Trophoblast cell (in vitro differentiated cells and primary cell): ENCODE data around the gene SPSB4.
A peak's percentile ranks its signal among the peaks of the same experiment; 100 is the strongest.

Experiments
- DNase-seq, 2 donors: peaks; one replicate each; pipeline ENCODE4 v3.0.0-alpha.2; 2016
- H2AFZ ChIP-seq: 2 replicates; pipeline ENCODE4 v1.6.1; 2013; ENCODE audit warnings: low read length, moderate library complexity, mild to moderate bottlenecking; ENCODE audit not compliant: insufficient read depth, poor library complexity
- H2AK5ac ChIP-seq: 2 replicates; pipeline ENCODE4 v1.6.1; 2013; ENCODE audit warnings: mild to moderate bottlenecking, low read length
- H2BK120ac ChIP-seq: 2 replicates; pipeline ENCODE4 v1.6.1; 2013; ENCODE audit warnings: low read length, mild to moderate bottlenecking, moderate library complexity; ENCODE audit not compliant: insufficient read depth, poor library complexity
- H2BK12ac ChIP-seq: 2 replicates; pipeline ENCODE4 v1.6.1; 2013; ENCODE audit warnings: mild to moderate bottlenecking, low read length, moderate library complexity
- H2BK5ac ChIP-seq: 2 replicates; pipeline ENCODE4 v1.6.1; 2013; ENCODE audit warnings: low read length, low read depth, moderate library complexity, mild to moderate bottlenecking; ENCODE audit not compliant: poor library complexity
- H3K14ac ChIP-seq: 2 replicates; pipeline ENCODE4 v1.6.1; 2013; ENCODE audit warnings: mild to moderate bottlenecking, low read length
- H3K18ac ChIP-seq: 2 replicates; pipeline ENCODE4 v1.6.1; 2013; ENCODE audit warnings: mild to moderate bottlenecking, low read length
- H3K23ac ChIP-seq: 2 replicates; pipeline ENCODE4 v1.6.1; 2013; ENCODE audit warnings: low read length
- H3K27ac ChIP-seq: 2 replicates; pipeline ENCODE4 v1.5.1; 2013; ENCODE audit warnings: low read depth, mild to moderate bottlenecking, inconsistent platforms, low read length, moderate library complexity
- H3K27me3 ChIP-seq: 2 replicates; pipeline ENCODE4 v1.6.1; 2013; ENCODE audit warnings: inconsistent platforms, mild to moderate bottlenecking, low read length, moderate library complexity; ENCODE audit not compliant: insufficient read depth
- H3K36me3 ChIP-seq, 2 experiments: 1 replicate in 1 of 2; 2 replicates in 1 of 2; pipeline ENCODE4 v1.6.1; 2013; ENCODE audit warnings: low read length in 2 of 2, mild to moderate bottlenecking in 2 of 2, moderate library complexity in 1 of 2; ENCODE audit not compliant: insufficient read depth in 2 of 2, control insufficient read depth in 1 of 2
- H3K4ac ChIP-seq: 2 replicates; pipeline ENCODE4 v1.6.1; 2013; ENCODE audit warnings: low read depth, mild to moderate bottlenecking, low read length, moderate library complexity
- H3K4me1 ChIP-seq, 2 experiments: 1 replicate in 1 of 2; 2 replicates in 1 of 2; pipeline ENCODE4 v1.6.1; 2013; ENCODE audit warnings: low read length in 2 of 2, mild to moderate bottlenecking in 2 of 2, moderate library complexity in 1 of 2; ENCODE audit not compliant: insufficient read depth in 2 of 2, control insufficient read depth in 1 of 2
- H3K4me2 ChIP-seq: 2 replicates; pipeline ENCODE4 v1.6.1; 2013; ENCODE audit warnings: inconsistent platforms, mild to moderate bottlenecking, low read length, moderate library complexity
- H3K4me3 ChIP-seq: 2 replicates; pipeline ENCODE4 v1.5.1; 2013; ENCODE audit warnings: mild to moderate bottlenecking, low read depth, low read length, inconsistent platforms
- H3K79me1 ChIP-seq: one replicate; pipeline ENCODE4 v1.6.1; 2013; ENCODE audit warnings: low read length
- H3K79me2 ChIP-seq: 2 replicates; pipeline ENCODE4 v1.6.1; 2013; ENCODE audit warnings: low read length, mild to moderate bottlenecking; ENCODE audit not compliant: control insufficient read depth, insufficient read depth, poor library complexity
- H3K9ac ChIP-seq: 2 replicates; pipeline ENCODE4 v1.6.1; 2013; ENCODE audit warnings: mild to moderate bottlenecking, low read length
- H3K9me3 ChIP-seq: 2 replicates; pipeline ENCODE4 v1.6.1; 2013; ENCODE audit warnings: low read depth, mild to moderate bottlenecking, control low read depth, inconsistent platforms, low read length; ENCODE audit not compliant: insufficient read depth
- H4K12ac ChIP-seq: 2 replicates; pipeline ENCODE4 v1.6.1; 2013; ENCODE audit warnings: low read depth, mild to moderate bottlenecking, low read length, moderate library complexity
- H4K8ac ChIP-seq: 2 replicates; pipeline ENCODE4 v1.6.1; 2013; ENCODE audit warnings: low read depth, mild to moderate bottlenecking, low read length, moderate library complexity
- H4K91ac ChIP-seq: one replicate; pipeline ENCODE4 v1.6.1; 2013; ENCODE audit warnings: low read depth, mild to moderate bottlenecking, low read length, moderate library complexity
- WGBS: extraction: QIAGEN DNeasy Blood & Tissue Kit; methylation state at CpG from one replicate; pipeline ENCODE4 v1.1.7; 2013; ENCODE audit warnings: missing lambda C conversion rate; ENCODE audit not compliant: insufficient read length, insufficient coverage; ENCODE audit errors: extremely low coverage; 5-methylcytosine and 5-hydroxymethylcytosine counted together

SPSB4 gene

GRCh38 chr3:141077631-141078030 lies 26.5 kb downstream of the SPSB4 start:
- peak overlapping the region; percentile 26 for H4K8ac ChIP-seq
- peaks cover 0 to 5% of the 10 kb centered on the region in 2 experiments for H3K36me3 ChIP-seq
- no peak overlapping the region for H3K27ac ChIP-seq
- H3K18ac ChIP-seq, result peak overlapping the region; percentile 17
- peak overlapping the region; percentile 57 for H4K91ac ChIP-seq
- H2AK5ac ChIP-seq, result peak overlapping the region; percentile 38
- no peak for DNase-seq
- H2BK5ac ChIP-seq, result no peak overlapping the region
- H3K79me1 ChIP-seq, result peaks cover 27% of the 10 kb centered on the region
- no CpG with 5 or more reads among the region's 6 CpGs for WGBS
- H2BK12ac ChIP-seq, result peak overlapping the region; percentile 37
- H2BK120ac ChIP-seq, result peak overlapping the region; percentile 15
- no peak overlapping the region for H3K4me2 ChIP-seq
- peaks cover 18% of the 10 kb centered on the region for H3K79me2 ChIP-seq
- H3K4me3 ChIP-seq, result no peak overlapping the region
- H3K4ac ChIP-seq, result peak overlapping the region; percentile 18
- H2AFZ ChIP-seq, result no peak overlapping the region
- H3K14ac ChIP-seq, result peak overlapping the region; percentile 28
- no peak overlapping the region for H3K9ac ChIP-seq
- no peak overlapping the region for H3K23ac ChIP-seq
- H4K12ac ChIP-seq, result no peak overlapping the region
- H3K9me3 ChIP-seq, result no peaks in the 10 kb centered on the region
- no peaks in the 10 kb centered on the region for H3K27me3 ChIP-seq
- H3K4me1 ChIP-seq, result peaks cover 47 to 57% of the 10 kb centered on the region in 2 experiments

DNA sequence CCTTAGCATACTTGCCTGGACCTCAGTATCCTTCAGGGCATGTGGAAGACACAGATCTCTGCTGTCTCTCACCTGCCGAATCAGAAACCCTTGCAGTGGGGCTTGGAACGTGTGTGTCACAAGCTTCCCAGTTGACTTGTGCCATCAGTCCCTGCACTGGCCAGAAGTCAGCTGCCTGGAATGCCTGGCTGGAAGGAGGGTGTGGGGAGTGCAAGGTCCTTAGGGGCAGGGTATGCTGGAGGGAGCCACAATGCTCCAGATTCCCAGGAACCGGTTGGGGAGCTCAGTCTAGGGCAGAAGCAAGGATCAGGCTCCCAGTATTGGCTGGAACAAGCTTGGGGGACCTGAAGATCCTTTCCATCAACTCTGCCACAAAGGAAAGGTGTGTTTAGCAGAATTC lies 27.1 kb downstream of the SPSB4 start:
- Histone ChIP-seq H3K27me3 (no peaks in the 10 kb centered on the region), H3K4me2 (no peak overlapping the region), H4K91ac (peak overlapping the region; percentile 77), H3K4ac (peak overlapping the region; percentile 5), H3K79me2 (peaks cover 19% of the 10 kb centered on the region), H2AFZ (no peak overlapping the region), H2AK5ac (no peak overlapping the region), H3K27ac (peak overlapping the region; percentile 7), H4K12ac (no peak overlapping the region), H3K36me3 (peaks cover 0 to 5% of the 10 kb centered on the region in 2 experiments), H3K18ac (no peak overlapping the region), H3K79me1 (peaks cover 33% of the 10 kb centered on the region), H3K23ac (no peak overlapping the region), H3K14ac (no peak overlapping the region), H3K4me1 (peaks cover 52 to 62% of the 10 kb centered on the region in 2 experiments), H2BK12ac (no peak overlapping the region), H3K4me3 (no peak overlapping the region), H3K9me3 (no peaks in the 10 kb centered on the region), H4K8ac (no peak overlapping the region), H2BK120ac (no peak overlapping the region), H3K9ac (no peak overlapping the region), H2BK5ac (no peak overlapping the region)
- no CpG with 5 or more reads among the region's 3 CpGs for WGBS
- no peak for DNase-seq

DNA sequence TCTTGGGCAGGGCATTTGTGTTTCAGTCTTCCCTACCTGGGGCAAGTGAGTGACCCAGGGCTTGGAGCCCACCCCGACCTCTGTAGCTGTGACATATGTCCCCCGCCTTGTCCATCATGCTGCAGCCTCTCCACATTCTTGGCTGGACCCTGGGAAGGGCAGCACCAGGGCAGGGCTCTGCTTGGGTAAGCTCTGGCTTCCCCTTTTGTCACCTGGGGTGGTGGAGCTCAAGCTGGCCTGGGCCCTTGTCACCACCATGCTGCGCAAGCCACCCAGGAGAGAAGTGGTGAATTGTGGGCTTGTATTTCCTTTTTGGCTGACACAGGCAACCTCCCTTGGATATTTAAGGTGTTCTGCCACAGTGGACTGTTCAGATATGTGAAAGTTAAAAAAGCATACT lies 29.3 kb downstream of the SPSB4 start:
- Histone ChIP-seq H3K36me3 (peaks cover 0 to 2% of the 10 kb centered on the region in 2 experiments), H2AK5ac (peak overlapping the region; percentile 43), H3K9me3 (no peaks in the 10 kb centered on the region), H3K79me2 (peaks cover 25% of the 10 kb centered on the region), H4K12ac (no peak overlapping the region), H3K4ac (peak overlapping the region; percentile 16), H2BK5ac (peak overlapping the region; percentile 85), H4K8ac (no peak overlapping the region), H3K27ac (peak overlapping the region; percentile 85), H3K9ac (no peak overlapping the region), H3K18ac (peak overlapping the region; percentile 50), H3K23ac (no peak overlapping the region), H2BK120ac (peak overlapping the region; percentile 56), H2BK12ac (peak overlapping the region; percentile 63), H3K4me1 (peaks cover 68 to 76% of the 10 kb centered on the region in 2 experiments), H2AFZ (no peak overlapping the region), H4K91ac (peak overlapping the region; percentile 88), H3K14ac (peak overlapping the region; percentile 51), H3K4me3 (no peak overlapping the region), H3K27me3 (no peaks in the 10 kb centered on the region), H3K79me1 (peaks cover 49% of the 10 kb centered on the region), H3K4me2 (no peak overlapping the region)
- no CpG with 5 or more reads among the region's 3 CpGs for WGBS
- no peak for DNase-seq

DNA sequence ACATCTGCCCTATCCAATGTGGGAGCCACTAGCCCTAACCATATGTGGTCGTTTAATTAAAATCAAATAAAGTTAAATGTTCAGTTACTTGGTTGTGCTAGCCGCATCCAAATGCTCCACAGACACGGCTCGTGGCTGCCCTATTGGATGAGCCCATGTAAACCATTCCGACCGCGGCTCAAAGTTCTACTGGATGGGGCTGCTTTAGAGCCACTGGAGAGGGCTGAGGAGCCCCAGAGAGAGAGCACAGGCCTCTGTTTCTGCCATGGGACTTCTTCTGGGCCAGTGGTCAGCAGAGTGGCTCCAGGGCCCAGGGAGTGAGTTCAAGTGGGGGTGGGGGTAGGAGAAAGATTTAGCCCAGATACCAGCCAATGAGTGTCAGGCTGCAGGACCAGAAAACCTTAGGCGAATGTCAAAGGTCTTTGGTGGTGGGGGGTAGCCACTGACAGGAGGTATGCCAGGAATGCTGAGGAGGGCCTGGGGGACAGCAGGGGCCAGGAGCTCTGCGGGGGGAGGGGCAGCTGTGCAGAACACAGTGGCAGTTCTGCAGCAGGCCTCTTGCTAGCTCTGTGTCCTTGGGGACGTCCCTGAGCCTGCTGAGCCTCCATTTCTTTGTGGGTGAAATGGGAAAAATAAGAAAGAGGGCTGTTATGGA lies 30.1 kb downstream of the SPSB4 start:
- H2AK5ac ChIP-seq, result peak overlapping the region; percentile 43
- peak overlapping the region; percentile 88 for H4K91ac ChIP-seq
- peak overlapping the region; percentile 85 for H2BK5ac ChIP-seq
- H2AFZ ChIP-seq, result no peak overlapping the region
- no peaks in the 10 kb centered on the region for H3K9me3 ChIP-seq
- peak overlapping the region; percentile 91 for H3K27ac ChIP-seq
- H2BK120ac ChIP-seq, result peak overlapping the region; percentile 56
- DNase-seq, result no peak
- H3K4me3 ChIP-seq, result no peak overlapping the region
- H3K27me3 ChIP-seq, result no peaks in the 10 kb centered on the region
- peaks cover 23% of the 10 kb centered on the region for H3K79me2 ChIP-seq
- H4K12ac ChIP-seq, result no peak overlapping the region
- H3K9ac ChIP-seq, result no peak overlapping the region
- H4K8ac ChIP-seq, result peak overlapping the region; percentile 41
- no peak overlapping the region for H3K23ac ChIP-seq
- H3K79me1 ChIP-seq, result peaks cover 53% of the 10 kb centered on the region
- H3K4me2 ChIP-seq, result peak overlapping the region; percentile 48
- peaks cover 71 to 80% of the 10 kb centered on the region in 2 experiments for H3K4me1 ChIP-seq
- H3K18ac ChIP-seq, result peak overlapping the region; percentile 31
- WGBS, result no CpG with 5 or more reads among the region's 10 CpGs
- H2BK12ac ChIP-seq, result peak overlapping the region; percentile 63
- H3K4ac ChIP-seq, result no peak overlapping the region
- H3K36me3 ChIP-seq, result no peaks in the 10 kb centered on the region
- no peak overlapping the region for H3K14ac ChIP-seq
